GM20000 (cell line): ENCODE data around the gene C1orf167.
"Not testable (repeated sequence)": the region's sequence is repeated elsewhere in the genome, so short reads cannot be mapped to it uniquely, and the experiment has no call there.

ENCODE experiments used
- DNase-seq: peaks from one replicate; pipeline ENCODE4 v3.0.0; 2012; ENCODE audit warnings: low spot score
- CTCF ChIP-seq: IDR thresholded peaks from 2 replicates; pipeline ENCODE4 v1.5.1; 2012; ENCODE audit warnings: mild to moderate bottlenecking, control low read depth; ENCODE audit errors: extremely low read depth, missing control alignments

C1orf167 gene

GRCh38 chr1:11802973-11803885 is 41.2 kb downstream of the C1orf167 start:
- TF ChIP-seq CTCF = no peak
- peak; percentile 81 for DNase-seq

DNA sequence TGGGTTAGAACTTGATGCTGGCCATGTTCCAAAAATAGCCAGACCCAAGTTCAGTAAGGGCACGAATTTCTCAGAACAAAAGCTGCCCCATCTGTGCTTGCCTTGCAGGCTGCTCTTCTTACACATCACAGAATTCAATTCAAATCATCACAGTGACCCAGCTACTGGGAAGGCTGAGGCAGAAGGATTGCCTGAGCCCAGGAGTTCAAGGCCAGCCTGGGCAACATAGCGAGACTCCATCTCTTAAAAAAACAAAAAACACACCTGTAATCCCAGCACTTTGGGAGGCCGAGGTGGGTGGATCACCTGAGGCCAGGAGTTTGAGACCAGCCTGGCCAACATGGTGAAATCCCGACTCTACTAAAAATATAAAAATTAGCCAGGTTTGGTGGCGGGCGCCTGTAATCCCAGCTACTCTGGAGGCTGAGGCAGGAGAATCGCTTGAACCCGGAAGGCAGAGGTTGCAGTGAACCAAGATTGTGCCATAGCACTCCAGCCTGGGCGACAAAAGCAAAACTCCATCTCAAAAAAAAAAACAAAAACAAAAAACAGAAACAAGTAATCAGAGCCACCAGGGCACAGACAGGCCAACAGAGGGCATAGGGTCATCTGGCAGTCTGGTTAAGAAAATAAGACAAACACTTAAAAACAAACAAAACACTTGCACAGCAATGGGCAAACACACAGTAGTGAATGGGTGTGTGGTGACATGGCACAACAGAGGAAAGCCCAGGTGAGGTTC is 42.1 kb downstream of the C1orf167 start:
- DNase-seq = not testable (repeated sequence)

DNA sequence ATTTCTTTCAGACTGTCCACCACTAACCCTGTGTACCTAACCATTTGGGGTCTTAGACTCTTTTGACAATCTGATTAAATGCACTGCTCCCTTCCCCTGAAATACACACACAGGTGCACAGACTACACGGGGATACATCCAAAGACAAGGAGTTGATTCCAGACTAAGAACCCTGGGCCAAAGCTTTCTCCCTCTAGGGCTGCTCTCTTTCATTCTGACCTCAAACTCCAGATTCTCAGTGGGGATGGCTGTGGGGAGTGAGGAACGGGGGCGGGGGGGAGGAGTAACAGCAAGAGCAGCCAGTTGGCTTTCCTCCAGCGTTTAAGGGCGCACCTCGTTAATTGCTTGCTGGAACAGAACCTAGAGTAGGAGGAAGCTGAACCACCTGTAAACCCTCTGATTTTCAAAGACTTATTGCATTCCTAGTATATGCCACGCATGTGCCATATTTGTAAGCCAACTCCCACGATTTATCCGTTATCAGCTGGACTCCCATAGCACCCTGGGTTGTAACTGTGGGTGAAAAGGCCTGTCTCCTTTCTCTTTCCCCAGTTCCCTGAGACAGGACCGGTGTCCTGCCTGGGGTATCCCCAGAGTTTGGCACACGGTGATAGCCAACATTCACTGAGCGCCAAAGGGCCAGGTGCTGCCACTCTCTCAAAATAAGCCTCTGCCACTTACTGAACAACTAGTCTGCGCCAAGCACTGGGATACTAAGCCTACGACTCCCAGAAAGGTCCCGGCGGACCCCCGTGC is 42.9 kb downstream of the C1orf167 start:
- peak; percentile 49 for DNase-seq
- TF ChIP-seq CTCF = no peak

- TF ChIP-seq CTCF = no peak
- peak; percentile 98 for DNase-seq
Observed at GRCh38 chr1:11805422-11806306, 43.7 kb downstream of the C1orf167 start, which contains the start of the genes CLCN6 and MTHFR. Gene CLCN6 (plus strand): TSS chr1:11806191. CDS start chr1:11806263, 72 bp downstream. Gene MTHFR (minus strand): TSS chr1:11805964. CDS start chr1:11803116, 2,848 bp downstream.

DNA sequence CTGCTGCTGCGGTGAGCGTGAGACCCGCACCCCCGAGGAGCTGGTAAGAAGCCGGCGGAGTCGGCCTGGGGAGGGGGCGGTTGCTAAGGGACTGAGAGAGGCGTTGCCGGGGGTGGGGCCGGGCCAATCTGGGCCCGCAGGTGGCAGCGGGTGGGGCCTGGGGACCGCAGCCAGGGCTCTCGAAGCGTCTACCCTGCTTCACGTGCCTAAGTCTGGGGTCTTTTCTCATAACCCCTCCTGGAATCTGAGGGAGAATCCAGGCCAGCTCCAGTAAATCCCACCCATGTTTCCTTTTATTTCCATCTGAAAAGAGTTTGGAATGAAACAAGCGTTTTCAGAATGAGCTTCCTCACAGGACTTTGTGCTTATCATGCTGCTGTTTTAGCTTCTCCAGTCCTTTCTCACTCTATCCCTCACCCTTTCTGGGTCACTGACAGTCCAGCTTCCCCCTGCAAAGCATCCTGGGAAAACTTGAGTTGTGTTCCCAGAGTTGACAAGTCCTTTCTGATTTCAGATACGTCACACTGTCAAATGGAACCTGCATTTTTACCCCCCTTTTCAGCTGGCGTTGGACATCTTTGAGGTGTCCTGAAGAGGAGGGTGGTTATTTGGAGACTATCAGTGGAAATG is 44.4 kb downstream of the C1orf167 start:
- TF ChIP-seq CTCF = no peak
- no peak for DNase-seq

DNA sequence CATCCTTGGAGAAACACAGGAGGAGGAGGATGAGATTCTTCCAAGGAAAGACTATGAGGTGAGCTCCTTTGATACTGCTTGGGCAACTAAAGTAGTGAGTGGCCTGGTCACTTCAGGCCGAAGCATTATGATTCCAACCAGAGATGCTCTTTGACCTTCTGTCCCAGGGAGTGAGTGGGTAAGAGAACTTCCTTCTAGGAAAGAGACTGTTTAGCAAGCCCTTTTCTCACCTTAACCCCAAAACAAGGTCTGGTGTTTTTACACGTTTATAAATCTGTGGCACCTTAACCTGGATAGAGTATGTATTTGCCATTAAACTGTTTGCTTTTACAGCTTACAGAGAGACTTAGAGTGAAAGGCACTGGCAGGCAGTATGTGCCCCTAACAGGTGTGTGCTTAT is 45.1 kb downstream of the C1orf167 start:
- no peak for TF ChIP-seq CTCF
- DNase-seq = no peak
